WTC11 (cell line): ENCODE results near the gene ARHGAP26. TPM values are rescaled to one million over a fixed set of nuclear protein-coding genes. Genes with fewer than 3 reads are reported as not detected.

Experiments used
- ATAC-seq: fragments of 200-7000 bp; cut with Tn5 transposase; 2 replicates; pipeline ENCODE4 v1.10.0; 2021; ENCODE audit warnings: mild to moderate bottlenecking, moderate library complexity
- CTCF ChIA-PET: fragments of 300-600 bp; sonication (Branson Sonifier 250); formaldehyde crosslinking; loops from one replicate; lab custom pipeline; 2021; ENCODE audit warnings: antibody characterized with exemption; lab: Charles Lee
- POLR2A ChIA-PET: fragments of 350-600 bp; sonication (Branson Sonifier 250); formaldehyde crosslinking; loops from one replicate; lab custom pipeline; 2021; ENCODE audit warnings: antibody characterized with exemption; lab: Charles Lee
- DNase-seq: peaks from one replicate; pipeline ENCODE4 v3.0.0; 2021; ENCODE audit warnings: low spot score
- H3K27ac Mint-ChIP-seq: 2 replicates; pipeline ENCODE4 v1.8.0; 2021; ENCODE audit warnings: mixed read lengths
- H3K27me3 Mint-ChIP-seq: 2 replicates; pipeline ENCODE4 v1.8.0; 2021; ENCODE audit warnings: low read depth, mild to moderate bottlenecking, moderate library complexity, mixed read lengths
- H3K36me3 Mint-ChIP-seq: 2 replicates; pipeline ENCODE4 v1.8.0; 2021; ENCODE audit warnings: mixed read lengths
- H3K4me1 Mint-ChIP-seq: 2 replicates; pipeline ENCODE4 v1.8.0; 2022; ENCODE audit warnings: mixed read lengths
- H3K4me3 Mint-ChIP-seq: 2 replicates; pipeline ENCODE4 v1.8.0; 2021; ENCODE audit warnings: mild to moderate bottlenecking, moderate library complexity, mixed read lengths
- H3K9me3 Mint-ChIP-seq: 2 replicates; pipeline ENCODE4 v1.8.0; 2021; ENCODE audit warnings: mixed read lengths
- AFF4 ChIP-seq: sonication (generic); formaldehyde crosslinking; IDR thresholded peaks from 2 replicates; pipeline ENCODE4 v1.8.1; 2023; ENCODE audit warnings: mild to moderate bottlenecking, missing genetic modification reagents, borderline replicate concordance
- ATF1 ChIP-seq: sonication (generic); formaldehyde crosslinking; IDR thresholded peaks from 2 replicates; pipeline ENCODE4 v1.8.1; 2023; ENCODE audit warnings: mild to moderate bottlenecking, moderate library complexity, missing genetic modification reagents
- ATF2 ChIP-seq: sonication (generic); formaldehyde crosslinking; IDR thresholded peaks from 2 replicates; pipeline ENCODE4 v1.8.1; 2022; ENCODE audit warnings: low read depth, missing genetic modification reagents, borderline replicate concordance
- ATF3 ChIP-seq: sonication (generic); formaldehyde crosslinking; conservative IDR thresholded peaks from 2 replicates; pipeline ENCODE4 v1.8.1; 2022; ENCODE audit warnings: mild to moderate bottlenecking, missing genetic modification reagents
- CDX4 ChIP-seq: fragments of 250-450 bp; sonication (Bioruptor Pico); IDR thresholded peaks from 2 replicates; pipeline ENCODE4 v1.9.0; 2021; ENCODE audit warnings: moderate library complexity, mild to moderate bottlenecking, inconsistent platforms, borderline replicate concordance
- ELF4 ChIP-seq: sonication (generic); formaldehyde crosslinking; IDR thresholded peaks from 2 replicates; pipeline ENCODE4 v1.8.1; 2022; ENCODE audit warnings: low read depth, mild to moderate bottlenecking, moderate library complexity, missing genetic modification reagents
- HMGXB4 ChIP-seq: sonication (generic); formaldehyde crosslinking; IDR thresholded peaks from 2 replicates; pipeline ENCODE4 v1.8.1; 2023; ENCODE audit warnings: mild to moderate bottlenecking, moderate library complexity, missing genetic modification reagents
- JAZF1 ChIP-seq: fragments of 250-450 bp; sonication (Bioruptor Pico); IDR thresholded peaks from 2 replicates; pipeline ENCODE4 v1.9.0; 2021; ENCODE audit warnings: moderate library complexity, mild to moderate bottlenecking, inconsistent platforms
- MAX ChIP-seq: sonication (generic); formaldehyde crosslinking; IDR thresholded peaks from 2 replicates; pipeline ENCODE4 v1.8.0; 2022; ENCODE audit warnings: mild to moderate bottlenecking, missing genetic modification reagents
- NFE2L1 ChIP-seq: sonication (generic); formaldehyde crosslinking; IDR thresholded peaks from 2 replicates; pipeline ENCODE4 v1.8.1; 2023; ENCODE audit warnings: missing genetic modification reagents
- NFYB ChIP-seq: sonication (generic); formaldehyde crosslinking; conservative IDR thresholded peaks from 2 replicates; pipeline ENCODE4 v1.8.0; 2022; ENCODE audit warnings: low read depth, missing genetic modification reagents
- NR3C1 ChIP-seq: sonication (generic); formaldehyde crosslinking; conservative IDR thresholded peaks from 2 replicates; pipeline ENCODE4 v1.8.1; 2023; ENCODE audit warnings: low read depth, mild to moderate bottlenecking, missing genetic modification reagents
- PREB ChIP-seq: sonication (generic); formaldehyde crosslinking; IDR thresholded peaks from 2 replicates; pipeline ENCODE4 v1.8.1; 2022; ENCODE audit warnings: mild to moderate bottlenecking, missing genetic modification reagents, moderate library complexity, borderline replicate concordance
- SMAD4 ChIP-seq: sonication (generic); formaldehyde crosslinking; IDR thresholded peaks from 2 replicates; pipeline ENCODE4 v1.8.0; 2022; ENCODE audit warnings: mild to moderate bottlenecking, missing genetic modification reagents
- SP1 ChIP-seq: sonication (generic); formaldehyde crosslinking; conservative IDR thresholded peaks from 2 replicates; pipeline ENCODE4 v1.8.1; 2022; ENCODE audit warnings: missing genetic modification reagents
- TEAD1 ChIP-seq: sonication (generic); formaldehyde crosslinking; IDR thresholded peaks from 2 replicates; pipeline ENCODE4 v1.8.0; 2022; ENCODE audit warnings: mild to moderate bottlenecking, missing genetic modification reagents
- TP53 ChIP-seq: sonication (generic); formaldehyde crosslinking; IDR thresholded peaks from 2 replicates; pipeline ENCODE4 v1.8.1; 2023; ENCODE audit warnings: mild to moderate bottlenecking, missing genetic modification reagents
- ZNF232 ChIP-seq: sonication (generic); formaldehyde crosslinking; IDR thresholded peaks from 2 replicates; pipeline ENCODE4 v1.8.0; 2022; ENCODE audit warnings: mild to moderate bottlenecking, missing genetic modification reagents
- ZNF281 ChIP-seq: sonication (generic); formaldehyde crosslinking; IDR thresholded peaks from 2 replicates; pipeline ENCODE4 v1.8.0; 2023; ENCODE audit warnings: mild to moderate bottlenecking, missing genetic modification reagents
- ZNF317 ChIP-seq: sonication (generic); formaldehyde crosslinking; IDR thresholded peaks from 2 replicates; pipeline ENCODE4 v1.8.1; 2023; ENCODE audit warnings: low read depth, mild to moderate bottlenecking, moderate library complexity, missing genetic modification reagents, borderline replicate concordance
- ZNF512 ChIP-seq: sonication (generic); formaldehyde crosslinking; IDR thresholded peaks from 2 replicates; pipeline ENCODE4 v1.8.1; 2022; ENCODE audit warnings: missing genetic modification reagents, borderline replicate concordance
- ZNF671 ChIP-seq: fragments of 250-450 bp; sonication (Bioruptor Pico); IDR thresholded peaks from 2 replicates; pipeline ENCODE4 v1.8.0; 2021; ENCODE audit warnings: mild to moderate bottlenecking
- total RNA-seq: library from RNA; stranded (reverse); gene quantifications from 3 replicates; pipeline ENCODE4 v1.2.3, GENCODE V29; 2021

ARHGAP26 gene
- total RNA-seq, 1 experiment from 2014 or later = 22.3 TPM

GRCh38 chr5:142849466-142849865 is 79.3 kb downstream of the ARHGAP26 start (continued):
- TF ChIP-seq ELF4 (CRISPR knock-in tag) = no peak
- no peak for TF ChIP-seq JAZF1 (CRISPR knock-in tag)
- TF ChIP-seq ZNF317 = no peak
- no peak for TF ChIP-seq AFF4

GRCh38 chr5:142849880-142850279 is 79.7 kb downstream of the ARHGAP26 start:
- peak; percentile 51 for ATAC-seq
- Mint-ChIP-seq H3K27ac (peak overlapping the region; percentile 75), H3K4me1 (peaks cover 63% of the 10 kb centered on the region), H3K9me3 (no peaks in the 10 kb centered on the region), H3K27me3 (no peaks in the 10 kb centered on the region), H3K4me3 (no peak overlapping the region), H3K36me3 (no peaks in the 10 kb centered on the region)
- ChIA-PET CTCF (interaction anchor here (1.3 to 1.4 kb wide), 2 partner anchors 17 to 102 kb away, joined by 3 to 6 read pairs; no protein-coding TSS in a partner anchor), POLR2A (no interaction called here)
- DNase-seq = no peak
- TF ChIP-seq ATF1 (CRISPR knock-in tag) (no peak), NR3C1 (CRISPR knock-in tag) (no peak), ZNF671 (no peak), HMGXB4 (CRISPR knock-in tag) (no peak), TP53 (CRISPR knock-in tag) (no peak), ZNF512 (CRISPR knock-in tag) (no peak), ATF3 (no peak), ZNF232 (CRISPR knock-in tag) (no peak), ZNF281 (CRISPR knock-in tag) (no peak), MAX (CRISPR knock-in tag) (no peak), PREB (CRISPR knock-in tag) (no peak), ATF2 (CRISPR knock-in tag) (no peak), SMAD4 (CRISPR knock-in tag) (no peak), TEAD1 (CRISPR knock-in tag) (no peak), CDX4 (no peak), ZNF317 (no peak), NFYB (no peak), NFE2L1 (CRISPR knock-in tag) (no peak), SP1 (CRISPR knock-in tag) (no peak)
